Activated CD4-positive, CD25-positive, alpha-beta regulatory T cell treated with anti-CD3 and anti-CD28 coated beads, Interleukin-2, amount 50 U/mL, for 72 hours (primary cell): ENCODE measurements around the gene DVL1.
"Not testable (repeated sequence)": the region's sequence is repeated elsewhere in the genome, so short reads cannot be mapped to it uniquely, and the experiment has no call there.

Source experiments
- DNase-seq: peaks from one replicate; pipeline ENCODE4 v3.0.0; 2021

Gene DVL1

DNA sequence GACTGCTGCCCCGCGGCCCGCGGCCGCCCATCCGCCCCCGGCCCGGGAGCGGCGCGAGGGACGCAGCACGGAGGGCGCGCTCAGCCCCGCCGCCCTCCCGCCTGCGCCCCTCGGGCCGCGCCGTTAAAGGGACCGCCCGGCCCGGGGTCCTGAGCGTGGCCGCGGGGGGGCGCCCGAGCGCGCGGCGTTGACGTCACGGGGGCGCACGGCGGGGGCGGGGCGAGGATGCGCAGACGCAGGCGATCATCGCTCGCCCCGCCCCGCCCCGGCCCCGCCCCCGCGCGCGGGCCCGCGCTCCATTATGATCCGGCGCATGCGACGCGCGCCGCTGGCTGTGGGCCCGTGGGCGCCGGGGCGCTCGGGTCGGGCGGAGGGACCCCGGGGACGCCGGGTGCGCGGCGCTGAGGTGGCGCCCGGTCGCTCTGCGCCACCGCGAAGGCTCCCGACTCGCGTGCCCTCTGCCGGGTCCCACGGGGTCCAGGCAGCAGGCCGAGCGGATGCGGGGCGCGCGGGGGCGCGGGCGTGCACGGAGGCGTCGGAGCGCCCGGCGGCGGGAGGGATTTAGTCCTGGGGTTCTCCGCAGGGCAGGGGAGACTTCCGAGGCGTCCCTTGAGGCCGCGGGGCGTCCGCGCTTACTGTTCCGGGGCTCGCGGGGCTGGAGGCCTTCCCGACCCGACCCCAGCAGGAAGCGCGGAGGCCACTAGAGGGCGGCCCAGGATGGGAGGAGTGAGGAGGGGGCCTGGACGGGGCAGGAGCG, at the start of gene DVL1:
DVL1 (minus strand) TSS at position 163 of the 757 bp plus-strand sequence. CDS start 353 bp downstream, outside the sequence.
- peak; percentile 80 for DNase-seq

DNA sequence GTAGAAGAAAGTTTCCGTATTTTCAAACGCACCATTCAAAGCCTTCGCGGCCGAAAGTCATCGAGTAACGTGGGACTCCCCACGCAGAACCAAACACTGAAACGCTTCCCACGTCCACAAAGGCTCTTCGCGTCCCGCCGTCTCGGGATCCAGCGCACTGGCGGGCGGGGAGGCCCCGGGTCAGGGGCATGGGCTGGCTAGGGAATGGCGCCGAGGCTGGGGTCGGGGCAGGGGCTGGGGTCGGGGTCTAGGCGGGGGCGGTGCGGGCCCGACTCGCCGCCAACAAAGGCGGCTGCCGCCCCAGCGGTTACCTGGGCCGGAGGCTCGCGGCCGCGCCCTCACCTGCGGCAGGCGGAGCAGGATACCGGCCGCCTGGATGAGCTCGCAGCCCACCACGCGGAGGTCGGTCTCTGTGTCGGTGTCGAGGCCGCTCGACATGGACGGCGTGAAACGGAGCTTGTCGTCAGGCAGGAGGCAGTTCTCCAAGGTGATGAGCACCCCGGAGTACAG, 49.5 kb upstream of the DVL1 start:
- no peak for DNase-seq

- DNase-seq: no peak
These were observed 48.8 kb upstream of the DVL1 start for GRCh38 chr1:1397839-1398523.

DNA sequence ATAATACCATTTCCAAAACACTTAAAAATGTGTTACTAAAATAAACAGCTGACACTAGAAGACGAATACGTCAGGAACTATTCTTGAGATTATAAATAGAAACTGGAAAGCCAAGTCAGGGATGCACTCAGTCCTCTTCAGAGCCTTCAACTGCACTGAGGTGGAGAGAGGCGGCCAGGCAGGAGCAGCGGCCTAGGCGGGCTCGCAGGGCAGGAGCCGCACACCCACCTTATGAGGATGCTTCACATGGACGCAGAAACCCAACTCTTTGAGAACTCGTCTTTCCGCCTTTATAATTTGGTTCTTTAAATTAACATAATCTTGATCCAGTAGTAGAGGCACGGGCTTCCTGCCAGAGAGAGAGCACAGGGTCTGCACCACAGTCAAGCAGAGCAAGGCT, 45.9 kb upstream of the DVL1 start:
- DNase-seq: no peak

DNA sequence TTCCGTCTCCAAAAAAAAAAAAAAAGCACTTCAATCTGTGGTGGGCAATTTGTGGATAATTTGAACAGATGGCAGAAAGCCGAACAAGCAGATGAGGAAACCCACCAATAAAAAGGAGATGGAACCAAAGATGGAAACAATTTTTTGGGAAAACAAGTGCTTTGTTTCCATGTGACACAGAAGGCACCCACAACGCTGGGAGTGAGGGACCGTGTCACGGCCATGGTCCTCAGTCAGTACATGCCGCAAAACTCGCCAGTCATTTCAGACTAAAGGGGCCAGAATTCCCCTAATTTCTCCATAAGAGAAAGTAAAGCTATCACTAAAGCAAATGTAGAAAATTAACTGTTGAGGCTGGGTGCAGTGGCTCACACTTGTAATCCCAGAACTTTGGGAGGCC, 44.9 kb upstream of the DVL1 start:
- DNase-seq: no peak

DNA sequence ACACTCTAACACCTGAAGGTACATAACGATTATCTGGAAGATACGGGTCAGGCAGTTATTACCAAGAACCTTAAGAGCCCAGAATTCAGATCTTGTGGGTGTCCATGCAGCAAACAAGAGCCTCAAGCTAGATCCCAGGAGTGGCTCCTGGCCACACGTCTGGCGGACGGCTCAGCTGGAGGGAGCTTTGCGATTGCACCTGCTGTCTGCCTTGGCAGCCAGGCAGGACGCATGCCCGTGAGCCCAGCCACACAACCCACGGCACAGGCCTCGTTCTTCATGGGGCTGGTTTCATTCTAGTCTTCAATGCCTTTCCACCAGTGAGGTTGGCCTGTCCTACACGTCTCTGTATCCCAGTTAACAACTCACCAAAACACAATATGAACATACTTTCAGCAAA, 44.2 kb upstream of the DVL1 start:
- DNase-seq: no peak

GRCh38 chr1:1393014-1393413, 43.8 kb upstream of the DVL1 start:
- DNase-seq: no peak

DNA sequence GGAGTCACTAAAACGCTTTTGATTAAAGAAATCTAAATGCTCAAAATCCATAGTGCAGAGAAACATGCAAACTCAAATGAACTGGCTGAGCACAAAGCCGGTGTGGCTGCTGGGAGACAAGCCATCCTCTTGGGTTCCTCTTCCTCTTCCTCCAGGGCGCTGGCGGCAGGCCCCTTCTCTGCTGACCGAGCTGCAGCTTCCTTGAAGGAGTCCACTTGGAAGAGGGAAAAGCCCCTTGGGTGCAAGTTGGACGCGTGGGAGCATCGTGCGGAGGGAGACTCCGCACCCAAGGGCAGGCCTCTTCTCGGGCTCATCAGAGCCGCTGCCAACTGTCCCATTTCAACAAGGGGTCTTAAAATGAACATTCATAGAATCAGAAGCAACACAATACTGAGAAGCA, 42.0 kb upstream of the DVL1 start:
- DNase-seq: no peak

DNA sequence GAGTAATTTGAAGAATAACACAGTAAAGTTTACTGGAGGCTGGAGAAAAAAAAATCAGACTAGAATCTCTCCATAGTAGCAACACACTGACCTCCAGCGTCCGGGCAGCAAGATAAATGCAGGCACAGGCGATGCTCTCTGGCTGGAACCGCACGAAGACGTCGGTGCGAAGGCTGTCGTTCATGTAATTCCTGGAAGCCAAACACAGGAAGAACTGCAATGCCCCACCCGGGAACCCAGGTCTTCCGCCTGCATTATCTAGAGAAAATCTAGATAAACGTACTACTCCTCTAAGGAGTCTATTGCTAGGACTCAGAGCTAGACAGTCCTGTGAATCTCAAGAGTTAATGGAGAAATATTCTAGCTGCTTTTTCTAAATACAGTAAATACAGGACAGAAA, 41.5 kb upstream of the DVL1 start:
- DNase-seq: no peak

- DNase-seq: no peak
These were observed 38.9 kb upstream of the DVL1 start for GRCh38 chr1:1388078-1388472.

- DNase-seq: no peak
These were observed 38.2 kb upstream of the DVL1 start for GRCh38 chr1:1387098-1388077.

DNA sequence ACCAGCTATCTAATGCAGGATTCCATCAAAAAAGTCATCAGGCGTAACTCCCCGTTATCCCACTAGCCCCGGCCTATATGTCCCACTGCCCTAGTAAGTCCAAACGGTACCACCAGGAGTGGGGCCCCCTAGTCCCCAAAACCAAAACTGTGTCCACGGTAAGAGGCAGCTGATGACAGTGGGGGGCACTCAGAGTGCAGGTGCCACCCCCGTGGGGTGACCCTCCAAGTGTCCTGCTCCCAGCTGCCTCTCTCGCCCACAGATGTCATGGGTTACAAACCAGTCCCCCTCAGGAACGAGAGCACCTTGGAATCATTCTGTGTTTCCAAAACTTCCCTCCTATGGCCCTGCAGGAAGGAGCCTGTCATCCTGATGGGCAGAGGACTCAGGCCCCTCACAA, 36.7 kb upstream of the DVL1 start:
- no peak for DNase-seq

DNA sequence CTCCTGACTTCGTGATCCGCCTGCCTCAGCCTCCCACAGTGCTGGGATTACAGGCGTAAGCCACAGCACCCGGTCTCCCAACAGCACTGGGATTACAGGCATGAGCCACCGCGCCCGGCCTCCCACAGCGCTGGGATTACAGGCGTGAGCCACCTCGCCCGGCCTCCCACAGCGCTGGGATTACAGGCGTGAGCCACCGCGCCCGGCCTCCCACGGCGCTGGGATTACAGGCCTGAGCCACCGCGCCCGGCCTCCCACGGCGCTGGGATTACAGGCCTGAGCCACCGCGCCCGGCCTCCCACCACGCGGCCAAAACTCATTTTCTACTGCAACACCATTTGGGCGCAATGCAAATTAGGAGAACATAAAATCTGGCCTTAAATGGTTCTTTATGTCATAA, 36.1 kb upstream of the DVL1 start:
- not testable (repeated sequence) for DNase-seq

GRCh38 chr1:1381294-1381693, 32.1 kb upstream of the DVL1 start:
- no peak for DNase-seq

DNA sequence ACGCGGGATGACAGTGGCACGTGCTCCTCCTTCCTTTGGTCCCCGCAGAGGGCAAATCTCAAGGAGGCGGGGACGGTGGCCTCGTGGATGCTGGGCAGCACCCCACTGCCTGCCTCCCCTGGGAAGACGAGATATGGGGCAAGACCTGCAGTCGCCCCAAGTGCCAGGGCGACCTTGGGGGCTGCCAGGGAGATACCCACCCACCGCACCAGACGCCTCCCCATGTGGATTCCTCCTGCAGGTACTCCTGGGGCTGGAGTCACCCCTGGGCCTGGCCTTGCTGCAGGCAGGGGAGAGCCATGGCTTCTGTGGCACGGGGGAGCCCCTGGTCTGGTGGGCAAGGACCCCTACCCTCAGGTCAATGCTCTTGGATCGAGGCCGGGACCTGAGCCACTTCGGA, 31.6 kb upstream of the DVL1 start:
- DNase-seq: no peak

DNA sequence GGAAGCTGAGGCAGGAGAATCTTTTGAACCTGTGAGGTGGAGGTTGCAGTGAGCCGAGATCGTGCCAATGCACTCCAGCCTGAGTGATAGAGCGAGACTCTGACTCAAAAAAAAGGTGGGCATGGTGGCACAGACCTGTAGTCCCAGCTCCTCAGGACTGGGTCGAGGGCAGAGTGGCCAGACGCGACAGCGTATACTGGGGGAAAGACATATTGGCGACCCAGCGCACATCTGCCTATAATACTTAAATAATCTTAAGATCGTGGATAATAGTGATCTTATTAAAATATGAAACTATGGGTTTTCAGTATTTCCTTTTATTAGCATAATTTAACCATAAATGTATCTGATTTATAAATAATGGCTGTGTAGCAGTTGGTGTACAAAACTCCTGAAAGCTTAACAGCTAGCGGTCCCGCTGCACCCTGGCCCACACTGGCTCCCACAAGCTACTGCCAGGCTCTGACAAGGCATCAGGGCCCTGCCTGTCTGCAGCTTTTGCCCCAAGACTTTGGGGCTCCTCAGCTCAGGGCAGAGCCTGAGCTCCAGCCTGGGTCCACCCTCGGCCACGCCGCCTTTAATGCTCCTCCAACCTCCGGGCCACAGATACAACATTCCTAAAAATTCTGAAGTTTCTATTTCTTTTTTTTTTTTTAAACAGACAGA, 28.5 kb upstream of the DVL1 start:
- no peak for DNase-seq

DNA sequence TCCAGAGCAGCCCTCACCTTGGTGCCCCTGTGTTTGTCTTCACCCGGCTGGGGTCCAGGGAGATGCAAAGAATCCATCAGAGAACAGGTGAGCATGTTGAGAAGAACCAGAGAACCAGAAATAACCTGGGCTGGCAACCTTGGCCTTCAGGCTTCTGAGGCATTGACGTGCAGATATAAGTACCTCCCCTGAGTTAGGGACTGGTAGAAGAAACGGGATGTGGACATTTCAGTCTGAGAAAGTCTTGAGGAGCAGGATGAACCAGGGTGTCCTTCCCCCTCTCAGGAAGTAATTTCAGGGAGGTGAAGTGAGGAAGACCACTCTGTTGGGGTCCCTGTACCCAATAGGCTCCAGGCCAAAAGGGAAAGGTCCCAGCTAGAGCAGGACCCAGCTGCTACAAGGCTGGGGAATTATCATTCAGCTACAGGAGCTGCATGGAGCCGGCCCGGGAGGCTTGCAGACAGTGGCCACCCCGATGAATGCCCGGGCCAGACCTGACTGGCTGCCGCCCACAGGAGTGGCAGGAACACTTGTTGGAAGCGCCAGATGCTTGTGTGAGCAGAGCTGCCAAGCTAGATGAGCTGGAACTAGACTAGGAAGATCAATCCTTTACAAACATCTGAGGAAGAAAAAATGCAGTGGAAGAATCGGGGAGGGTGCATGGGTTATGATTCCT, 27.5 kb upstream of the DVL1 start:
- no peak for DNase-seq

- peak; percentile 85 for DNase-seq
These were observed 25.9 kb upstream of the DVL1 start, which contains the start of gene AURKAIP1 for GRCh38 chr1:1374929-1375662. Gene AURKAIP1, minus strand, starts transcription at chr1:1375207. Its CDS starts 451 bp downstream, at chr1:1374756.

- DNase-seq: no peak
These were observed 25.3 kb upstream of the DVL1 start for GRCh38 chr1:1374589-1374928.

GRCh38 chr1:1373815-1374588, 24.8 kb upstream of the DVL1 start:
- DNase-seq: no peak
